Smooth muscle cell (in vitro differentiated cells): ENCODE results near the gene TARS3. TPM values are rescaled to one million over a fixed set of nuclear protein-coding genes. Genes with fewer than 3 reads are reported as not detected.

Experiments
- DNase-seq: peaks from one replicate; lab custom pipeline; 2025; ENCODE audit not compliant: unreplicated experiment; lab: John Stamatoyannopoulos, UW
- H2AFZ ChIP-seq: fragments of 200-600 bp; sonication (generic); 2 replicates; pipeline ENCODE4 v1.6.0; 2016; ENCODE audit warnings: antibody characterized with exemption, low read depth, mild to moderate bottlenecking
- H3F3A ChIP-seq: fragments of 200-600 bp; sonication (generic); 2 replicates; pipeline ENCODE4 v1.6.0; 2017; ENCODE audit warnings: antibody characterized with exemption, low read depth
- H3K27ac ChIP-seq: fragments of 200-600 bp; sonication (generic); 2 replicates; pipeline ENCODE4 v1.5.1; 2016; ENCODE audit warnings: low read depth, mild to moderate bottlenecking
- H3K27me3 ChIP-seq: fragments of 200-600 bp; sonication (generic); 2 replicates; pipeline ENCODE4 v1.6.1; 2016; ENCODE audit warnings: low read depth, mild to moderate bottlenecking
- H3K36me3 ChIP-seq: fragments of 200-600 bp; sonication (generic); 2 replicates; pipeline ENCODE4 v1.5.1; 2016; ENCODE audit warnings: low read depth
- H3K4me1 ChIP-seq: fragments of 200-600 bp; sonication (generic); 2 replicates; pipeline ENCODE4 v1.5.1; 2016; ENCODE audit warnings: low read depth
- H3K4me2 ChIP-seq: fragments of 200-600 bp; sonication (generic); 2 replicates; pipeline ENCODE4 v1.6.0; 2016; ENCODE audit warnings: mild to moderate bottlenecking
- H3K4me3 ChIP-seq: fragments of 200-600 bp; sonication (generic); 2 replicates; pipeline ENCODE4 v1.5.1; 2016; ENCODE audit warnings: mild to moderate bottlenecking
- H3K79me2 ChIP-seq: fragments of 200-600 bp; sonication (generic); 2 replicates; pipeline ENCODE4 v1.6.0; 2016; ENCODE audit warnings: low read depth, mild to moderate bottlenecking
- H3K9ac ChIP-seq: fragments of 200-600 bp; sonication (generic); 2 replicates; pipeline ENCODE4 v1.6.0; 2016; ENCODE audit warnings: low read depth
- H3K9me3 ChIP-seq: fragments of 200-600 bp; sonication (generic); replicated peaks from 2 replicates; pipeline ENCODE4 v1.5.1; 2016; ENCODE audit warnings: low read depth
- H4K20me1 ChIP-seq: fragments of 200-600 bp; sonication (generic); 2 replicates; pipeline ENCODE4 v1.6.0; 2016; ENCODE audit warnings: low read depth
- CTCF ChIP-seq: fragments of 200-600 bp; sonication (generic); IDR thresholded peaks from 2 replicates; pipeline ENCODE4 v1.5.1; 2017; ENCODE audit warnings: borderline replicate concordance, mild to moderate bottlenecking, antibody characterized with exemption; ENCODE audit not compliant: insufficient read depth, poor library complexity, severe bottlenecking
- WGBS: methylation state at CpG from one replicate; pipeline ENCODE4 v1.1.7; 2016; ENCODE audit warnings: low lambda C conversion rate; 5-methylcytosine and 5-hydroxymethylcytosine counted together
- polyA plus RNA-seq: library from polyadenylated mRNA; unstranded; fragments of >200 nt; fragmentation: Nextera tagmentation; extraction: Ambion mirVana; gene quantifications from 2 replicates; pipeline ENCODE4 v1.2.1, GENCODE V29; 2016
- total RNA-seq: library from RNA; depleted of rRNA; stranded (reverse); fragments of >200 nt; gene quantifications from 2 replicates; pipeline ENCODE4 v1.2.3, GENCODE V29; 2014

The TARS3 gene
- total and polyA plus RNA-seq, 2 experiments from 2014 or later = 20.0 to 23.0 TPM

GRCh38 chr15:101609742-101610610, 114.3 kb downstream of the TARS3 start:
- H4K20me1 ChIP-seq = no peaks in the 10 kb centered on the region
- no peaks in the 10 kb centered on the region for H3K79me2 ChIP-seq
- 90% methylated on average over 23 of the region's 23 CpGs for WGBS
- H3K4me3 ChIP-seq = no peak overlapping the region
- no peaks in the 10 kb centered on the region for H3K27me3 ChIP-seq
- no peaks in the 10 kb centered on the region for H3K9me3 ChIP-seq
- H2AFZ ChIP-seq = no peak overlapping the region
- TF ChIP-seq CTCF = no peak
- no peaks in the 10 kb centered on the region for H3K4me1 ChIP-seq
- DNase-seq = no peak
- no peak overlapping the region for H3K4me2 ChIP-seq
- no peak overlapping the region for H3K27ac ChIP-seq
- H3K36me3 ChIP-seq = no peaks in the 10 kb centered on the region
- no peak overlapping the region for H3K9ac ChIP-seq
- H3F3A ChIP-seq = no peaks in the 10 kb centered on the region

GRCh38 chr15:101608201-101608600, 116.1 kb downstream of the TARS3 start:
- H3K4me3 ChIP-seq = no peak overlapping the region
- no peaks in the 10 kb centered on the region for H3K4me1 ChIP-seq
- H3K79me2 ChIP-seq = no peaks in the 10 kb centered on the region
- 92% methylated on average over 9 of the region's 9 CpGs for WGBS
- TF ChIP-seq CTCF = no peak
- no peak overlapping the region for H3K4me2 ChIP-seq
- H3K9me3 ChIP-seq = no peaks in the 10 kb centered on the region
- H3K36me3 ChIP-seq = no peaks in the 10 kb centered on the region
- H3F3A ChIP-seq = no peaks in the 10 kb centered on the region
- no peak overlapping the region for H3K9ac ChIP-seq
- H3K27me3 ChIP-seq = no peaks in the 10 kb centered on the region
- no peaks in the 10 kb centered on the region for H4K20me1 ChIP-seq
- DNase-seq = no peak
- no peak overlapping the region for H3K27ac ChIP-seq
- H2AFZ ChIP-seq = no peak overlapping the region

GRCh38 chr15:101607108-101607507, 117.2 kb downstream of the TARS3 start:
- WGBS = 85% methylated on average over 2 of the region's 2 CpGs

More at GRCh38 chr15:101607108-101607507, 117.2 kb downstream of the TARS3 start:
- no peak for TF ChIP-seq CTCF
- Histone ChIP-seq H3K4me2 (no peak overlapping the region), H4K20me1 (no peaks in the 10 kb centered on the region), H3K79me2 (no peaks in the 10 kb centered on the region), H3K4me3 (no peak overlapping the region), H3K36me3 (no peaks in the 10 kb centered on the region), H3K27ac (no peak overlapping the region), H3K4me1 (no peaks in the 10 kb centered on the region), H3K9ac (no peak overlapping the region), H3K9me3 (no peaks in the 10 kb centered on the region), H3K27me3 (no peaks in the 10 kb centered on the region), H3F3A (no peaks in the 10 kb centered on the region), H2AFZ (no peak overlapping the region)
- no peak for DNase-seq
